ENCODE measurements around the gene ARHGAP6.

Gene ARHGAP6

DNA sequence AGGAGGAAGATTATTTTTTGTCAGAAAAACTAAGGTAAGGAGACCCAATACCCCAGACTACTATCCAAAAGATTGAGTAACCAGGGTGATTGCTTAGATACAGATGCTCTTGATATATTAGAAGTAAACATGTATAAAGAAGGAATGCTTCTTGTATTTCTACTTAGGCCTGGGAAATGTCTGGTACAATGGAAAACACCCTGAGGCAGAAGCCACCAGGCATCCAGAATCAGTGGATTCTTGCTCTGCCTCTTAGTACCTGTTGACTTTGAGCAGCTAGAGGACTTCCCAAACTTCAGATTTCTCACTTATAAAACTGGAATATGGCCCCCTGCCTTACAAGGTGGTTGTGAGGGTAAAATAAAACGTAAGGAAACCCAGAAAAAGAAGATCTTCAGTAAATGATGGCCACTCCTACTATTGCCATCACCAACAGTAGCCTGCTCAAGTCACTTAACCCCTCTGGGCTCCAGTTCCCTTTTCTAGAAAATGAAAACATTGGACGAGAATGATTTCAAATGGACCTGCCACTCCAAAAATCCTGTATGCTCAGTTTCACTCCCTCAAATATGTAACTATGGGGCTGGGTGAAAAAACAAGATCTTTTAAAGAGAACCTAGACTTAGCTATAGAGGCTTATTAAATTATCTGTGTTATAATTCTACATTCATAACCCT lies 315.9 kb downstream of the ARHGAP6 start:
- H3K4me3 ChIP-seq (ENCODE audit: low read length): no peak overlapping the region
- DNase-seq (ENCODE audit: low read depth): no peak
- TF ChIP-seq, protein P1, sequence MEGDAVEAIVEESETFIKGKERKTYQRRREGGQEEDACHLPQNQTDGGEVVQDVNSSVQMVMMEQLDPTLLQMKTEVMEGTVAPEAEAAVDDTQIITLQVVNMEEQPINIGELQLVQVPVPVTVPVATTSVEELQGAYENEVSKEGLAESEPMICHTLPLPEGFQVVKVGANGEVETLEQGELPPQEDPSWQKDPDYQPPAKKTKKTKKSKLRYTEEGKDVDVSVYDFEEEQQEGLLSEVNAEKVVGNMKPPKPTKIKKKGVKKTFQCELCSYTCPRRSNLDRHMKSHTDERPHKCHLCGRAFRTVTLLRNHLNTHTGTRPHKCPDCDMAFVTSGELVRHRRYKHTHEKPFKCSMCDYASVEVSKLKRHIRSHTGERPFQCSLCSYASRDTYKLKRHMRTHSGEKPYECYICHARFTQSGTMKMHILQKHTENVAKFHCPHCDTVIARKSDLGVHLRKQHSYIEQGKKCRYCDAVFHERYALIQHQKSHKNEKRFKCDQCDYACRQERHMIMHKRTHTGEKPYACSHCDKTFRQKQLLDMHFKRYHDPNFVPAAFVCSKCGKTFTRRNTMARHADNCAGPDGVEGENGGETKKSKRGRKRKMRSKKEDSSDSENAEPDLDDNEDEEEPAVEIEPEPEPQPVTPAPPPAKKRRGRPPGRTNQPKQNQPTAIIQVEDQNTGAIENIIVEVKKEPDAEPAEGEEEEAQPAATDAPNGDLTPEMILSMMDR (conservative IDR thresholded peaks at IDR 0.05; ENCODE audit: low read depth, low read length): no peak

GRCh38 chrX:11349020-11349419 lies 316.7 kb downstream of the ARHGAP6 start:
- no peak for DNase-seq (ENCODE audit: low read depth)
- TF ChIP-seq, protein P1 (conservative IDR thresholded peaks at IDR 0.05; ENCODE audit: low read depth, low read length): no peak
- no peak overlapping the region for H3K4me3 ChIP-seq (ENCODE audit: low read length)

DNA sequence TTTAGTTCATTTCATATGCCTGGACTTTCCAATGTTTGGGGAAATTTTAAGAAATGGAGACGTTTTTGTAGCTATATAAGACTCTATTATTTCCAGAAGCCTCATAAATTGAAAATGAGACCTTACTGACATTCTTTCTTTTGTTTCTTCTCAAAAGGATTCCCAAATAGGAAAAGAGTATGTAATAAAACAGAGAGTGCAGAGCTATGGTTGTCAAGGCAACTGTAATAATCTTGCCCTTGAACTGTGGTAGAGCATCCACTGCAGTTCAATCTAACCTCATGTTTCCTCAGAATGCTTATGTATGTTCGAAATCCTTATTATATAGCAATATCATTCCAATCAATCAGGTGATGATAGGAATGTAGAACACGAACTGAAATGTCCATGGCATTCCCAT lies 318.4 kb downstream of the ARHGAP6 start:
- no peak for DNase-seq (ENCODE audit: low read depth)
- no peak overlapping the region for H3K4me3 ChIP-seq (ENCODE audit: low read length)
- TF ChIP-seq, protein P1 (conservative IDR thresholded peaks at IDR 0.05; ENCODE audit: low read depth, low read length): no peak

DNA sequence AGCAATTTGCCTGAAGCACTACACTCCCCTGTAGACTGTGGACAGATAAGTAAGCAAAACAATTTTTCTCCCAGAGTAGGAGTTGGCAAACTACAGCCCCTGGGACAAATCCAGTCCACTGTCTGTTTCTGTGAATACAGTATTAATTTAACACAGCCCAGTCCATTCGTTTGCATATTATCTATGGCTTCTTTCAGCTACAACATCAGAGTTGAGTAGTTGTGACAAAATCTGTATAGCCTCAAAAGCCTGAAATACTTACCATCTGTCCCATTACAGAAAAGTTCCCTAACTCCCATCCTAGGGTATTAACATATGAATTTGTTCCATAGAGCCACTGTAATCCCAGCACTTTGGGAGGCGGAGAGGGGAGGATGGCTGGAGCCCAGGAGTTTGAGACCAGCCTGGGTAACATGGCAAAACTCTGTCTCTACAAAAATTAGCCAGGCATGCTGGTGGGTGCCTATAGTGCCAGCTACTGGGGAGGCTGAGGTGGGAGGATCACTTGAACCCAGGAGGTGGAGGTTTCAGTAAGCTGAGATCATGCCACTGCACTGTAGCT lies 319.5 kb downstream of the ARHGAP6 start:
- H3K4me3 ChIP-seq (ENCODE audit: low read length): no peak overlapping the region
- DNase-seq (ENCODE audit: low read depth): no peak

GRCh38 chrX:11342673-11343072 lies 323.0 kb downstream of the ARHGAP6 start:
- no peak for DNase-seq (ENCODE audit: low read depth)
- TF ChIP-seq, protein P1 (conservative IDR thresholded peaks at IDR 0.05; ENCODE audit: low read depth, low read length): no peak
- H3K4me3 ChIP-seq (ENCODE audit: low read length): no peak overlapping the region

More for the DNA sequence above, 319.5 kb downstream of the ARHGAP6 start:
- TF ChIP-seq, protein P1 (conservative IDR thresholded peaks at IDR 0.05; ENCODE audit: low read depth, low read length): no peak

GRCh38 chrX:11341274-11342201 lies 324.2 kb downstream of the ARHGAP6 start:
- TF ChIP-seq, protein P1 (conservative IDR thresholded peaks at IDR 0.05; ENCODE audit: low read depth, low read length): no peak
- H3K4me3 ChIP-seq (ENCODE audit: low read length): no peak overlapping the region
- peak; percentile 62 for DNase-seq (ENCODE audit: low read depth)
